C4-2B (cell line): ENCODE results near the gene KCNMB2.

ENCODE experiments used
- H3K27ac ChIP-seq: fragments of 450-650 bp; 2 replicates; pipeline ENCODE4 v1.5.1; 2017
- CTCF ChIP-seq: fragments of 450-650 bp; conservative IDR thresholded peaks from 2 replicates; pipeline ENCODE4 v1.5.1; 2017; ENCODE audit warnings: mild to moderate bottlenecking
- ZFX ChIP-seq: fragments of 450-650 bp; IDR thresholded peaks from 2 replicates; pipeline ENCODE4 v1.6.1; 2017

The KCNMB2 gene

GRCh38 chr3:178802993-178803693 lies 266.9 kb downstream of the KCNMB2 start:
- TF ChIP-seq ZFX = no peak
- peak; percentile 8; the same call in 1 of the 2 replicates for TF ChIP-seq CTCF
- peak overlapping the region; percentile 6; the same call in 1 of the 2 replicates for H3K27ac ChIP-seq

GRCh38 chr3:178804606-178805005 lies 268.4 kb downstream of the KCNMB2 start:
- H3K27ac ChIP-seq = no peak overlapping the region
- TF ChIP-seq ZFX = no peak
- no peak for TF ChIP-seq CTCF

GRCh38 chr3:178805741-178806140 lies 269.5 kb downstream of the KCNMB2 start:
- no peak overlapping the region for H3K27ac ChIP-seq
- TF ChIP-seq CTCF = no peak
- no peak for TF ChIP-seq ZFX

GRCh38 chr3:178806651-178807050 lies 270.4 kb downstream of the KCNMB2 start:
- H3K27ac ChIP-seq = no peak overlapping the region
- no peak for TF ChIP-seq CTCF

- TF ChIP-seq ZFX (no peak), CTCF (no peak)
- no peak overlapping the region for H3K27ac ChIP-seq
Measured at GRCh38 chr3:178807694-178808093, 271.5 kb downstream of the KCNMB2 start.

GRCh38 chr3:178808748-178809147 lies 272.5 kb downstream of the KCNMB2 start:
- H3K27ac ChIP-seq = no peak overlapping the region
- TF ChIP-seq ZFX (no peak), CTCF (no peak)

GRCh38 chr3:178810181-178810580 lies 273.9 kb downstream of the KCNMB2 start:
- TF ChIP-seq ZFX = no peak
- TF ChIP-seq CTCF = no peak
- H3K27ac ChIP-seq = no peak overlapping the region
